Keratinocyte (primary cell): ENCODE measurements around the gene PXYLP1.

Experiments used
- EZH2 ChIP-seq: IDR thresholded peaks from one replicate; pipeline ENCODE4 v1.6.1; 2012; ENCODE audit warnings: inconsistent platforms, mild to moderate bottlenecking, low read length, moderate library complexity
- TF ChIP-seq, protein P1 (sequence below), 3 experiments: IDR thresholded peaks in 1 of 3; conservative IDR thresholded peaks in 1 of 3; optimal IDR thresholded peaks in 1 of 3; 2 replicates in 2 of 3; 3 replicates in 1 of 3; pipeline versions ENCODE3 to v1.5.1; 2011; ENCODE audit warnings: low read length in 3 of 3, mild to moderate bottlenecking in 3 of 3, moderate library complexity in 2 of 3, control low read depth in 1 of 3, inconsistent platforms in 1 of 3; ENCODE audit not compliant: insufficient read depth in 2 of 3; ENCODE audit errors: extremely low read depth in 1 of 3

DNA sequence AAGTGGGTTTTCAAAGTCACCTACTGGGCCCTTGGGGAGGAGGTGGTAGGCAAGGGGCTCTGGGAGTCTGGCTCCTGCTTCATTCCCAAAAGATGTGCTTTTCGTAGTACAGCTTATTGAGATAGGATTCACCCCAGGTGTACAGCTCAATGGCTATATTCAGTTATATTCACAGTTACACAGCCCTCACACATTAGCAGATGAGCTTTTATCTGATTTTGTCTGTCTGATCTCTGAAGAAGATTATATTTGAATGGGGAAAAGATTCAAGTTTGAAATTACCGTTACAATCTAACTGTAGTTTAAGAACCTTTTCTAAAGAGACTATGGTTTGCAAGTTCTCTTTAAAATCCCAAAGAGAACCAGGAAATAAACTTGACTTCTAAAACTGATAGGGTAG is 27.3 kb downstream of the PXYLP1 start:
- TF ChIP-seq, protein P1, sequence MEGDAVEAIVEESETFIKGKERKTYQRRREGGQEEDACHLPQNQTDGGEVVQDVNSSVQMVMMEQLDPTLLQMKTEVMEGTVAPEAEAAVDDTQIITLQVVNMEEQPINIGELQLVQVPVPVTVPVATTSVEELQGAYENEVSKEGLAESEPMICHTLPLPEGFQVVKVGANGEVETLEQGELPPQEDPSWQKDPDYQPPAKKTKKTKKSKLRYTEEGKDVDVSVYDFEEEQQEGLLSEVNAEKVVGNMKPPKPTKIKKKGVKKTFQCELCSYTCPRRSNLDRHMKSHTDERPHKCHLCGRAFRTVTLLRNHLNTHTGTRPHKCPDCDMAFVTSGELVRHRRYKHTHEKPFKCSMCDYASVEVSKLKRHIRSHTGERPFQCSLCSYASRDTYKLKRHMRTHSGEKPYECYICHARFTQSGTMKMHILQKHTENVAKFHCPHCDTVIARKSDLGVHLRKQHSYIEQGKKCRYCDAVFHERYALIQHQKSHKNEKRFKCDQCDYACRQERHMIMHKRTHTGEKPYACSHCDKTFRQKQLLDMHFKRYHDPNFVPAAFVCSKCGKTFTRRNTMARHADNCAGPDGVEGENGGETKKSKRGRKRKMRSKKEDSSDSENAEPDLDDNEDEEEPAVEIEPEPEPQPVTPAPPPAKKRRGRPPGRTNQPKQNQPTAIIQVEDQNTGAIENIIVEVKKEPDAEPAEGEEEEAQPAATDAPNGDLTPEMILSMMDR (optimal IDR thresholded peaks at IDR 0.05 in 1 of 3, IDR thresholded peaks at IDR 0.05 in 1 of 3, conservative IDR thresholded peaks at IDR 0.05 in 1 of 3; ENCODE audit: extremely low read depth in 1 of 3, insufficient read depth in 2 of 3, low read length in 3 of 3) = no peak
- TF ChIP-seq EZH2 = no peak
